HG03196 (cell line): ENCODE measurements around the gene PRKG1.
"Not testable (repeated sequence)": the region's sequence is repeated elsewhere in the genome, so short reads cannot be mapped to it uniquely, and the experiment has no call there.

ENCODE experiments used
- ATAC-seq: cut with Tn5 transposase; IDR thresholded peaks from one replicate; pipeline ENCODE4 v1.9.1; 2021; ENCODE audit not compliant: unreplicated experiment

The PRKG1 gene

GRCh38 chr10:51168086-51168815 lies 94.0 kb downstream of the PRKG1 start:
- no peak for ATAC-seq

GRCh38 chr10:51169111-51169510 lies 94.8 kb downstream of the PRKG1 start:
- no peak for ATAC-seq

GRCh38 chr10:51170518-51171245 lies 96.4 kb downstream of the PRKG1 start:
- no peak for ATAC-seq

GRCh38 chr10:51171946-51172345 lies 97.7 kb downstream of the PRKG1 start:
- ATAC-seq, result no peak

GRCh38 chr10:51176976-51177695 lies 102.8 kb downstream of the PRKG1 start:
- ATAC-seq, result no peak

- no peak for ATAC-seq
Observed at GRCh38 chr10:51178634-51179033, 104.3 kb downstream of the PRKG1 start.

GRCh38 chr10:51180141-51180540 lies 105.9 kb downstream of the PRKG1 start:
- ATAC-seq, result no peak

- no peak for ATAC-seq
Observed at GRCh38 chr10:51183783-51184182, 109.5 kb downstream of the PRKG1 start.

GRCh38 chr10:51186361-51186760 lies 112.1 kb downstream of the PRKG1 start:
- no peak for ATAC-seq

GRCh38 chr10:51188008-51188407 lies 113.7 kb downstream of the PRKG1 start:
- ATAC-seq, result no peak

GRCh38 chr10:51188866-51189265 lies 114.6 kb downstream of the PRKG1 start:
- ATAC-seq, result no peak

- ATAC-seq, result no peak
Observed at GRCh38 chr10:51196508-51197175, 122.4 kb downstream of the PRKG1 start.

- ATAC-seq, result no peak
Observed at GRCh38 chr10:51198170-51198569, 123.9 kb downstream of the PRKG1 start.

- ATAC-seq, result no peak
Observed at GRCh38 chr10:51201947-51202346, 127.7 kb downstream of the PRKG1 start.

- ATAC-seq, result no peak
Observed at GRCh38 chr10:51203359-51203758, 129.1 kb downstream of the PRKG1 start.

- ATAC-seq, result no peak
Observed at GRCh38 chr10:51204066-51204465, 129.8 kb downstream of the PRKG1 start.

- ATAC-seq, result no peak
Observed at GRCh38 chr10:51204701-51205100, 130.4 kb downstream of the PRKG1 start.

GRCh38 chr10:51206500-51206899 lies 132.2 kb downstream of the PRKG1 start:
- ATAC-seq, result no peak

GRCh38 chr10:51212937-51213336 lies 138.7 kb downstream of the PRKG1 start:
- ATAC-seq, result not testable (repeated sequence)

GRCh38 chr10:51214207-51215196 lies 140.2 kb downstream of the PRKG1 start:
- ATAC-seq, result no peak
